Measurements from ENCODE around the gene CCDC43.

- no peak for TF ChIP-seq FOXK1 (CRISPR knock-in tag; IDR thresholded peaks at IDR 0.05; ENCODE audit: borderline replicate concordance)
- no peak for TF ChIP-seq HLTF (IDR thresholded peaks at IDR 0.05)
- no peak for TF ChIP-seq JUNB (CRISPR knock-in tag; conservative IDR thresholded peaks at IDR 0.05)
- no peak for TF ChIP-seq RAD21 (CRISPR knock-in tag; conservative IDR thresholded peaks at IDR 0.05 in 1 of 2, IDR thresholded peaks at IDR 0.05 in 1 of 2)
- no peak for TF ChIP-seq REST (IDR thresholded peaks at IDR 0.05; ENCODE audit: borderline replicate concordance)
- no peak for TF ChIP-seq REST (CRISPR knock-in tag; IDR thresholded peaks at IDR 0.05; ENCODE audit: low read depth)
- no peak for TF ChIP-seq SREBF2 (CRISPR knock-in tag; IDR thresholded peaks at IDR 0.05)
- no peak for TF ChIP-seq YY1 (IDR thresholded peaks at IDR 0.05; ENCODE audit: borderline replicate concordance in 1 of 3, control insufficient read depth in 1 of 3, extremely low read depth in 1 of 3, insufficient read depth in 3 of 3, insufficient read length in 1 of 3, insufficient replicate concordance in 2 of 3, low read depth in 1 of 3, low read length in 2 of 3)
- TF ChIP-seq MAX (CRISPR knock-in tag; IDR thresholded peaks at IDR 0.05): no peak
- TF ChIP-seq EZH2 (IDR thresholded peaks at IDR 0.05; ENCODE audit: borderline replicate concordance, low read depth, low read length): no peak
- no peak for TF ChIP-seq ZNF133 (CRISPR knock-in tag; IDR thresholded peaks at IDR 0.05)
- no peak for TF ChIP-seq STAT6 (CRISPR knock-in tag; IDR thresholded peaks at IDR 0.05)
- TF ChIP-seq CTCF (IDR thresholded peaks at IDR 0.05 in 2 of 3, conservative IDR thresholded peaks at IDR 0.05 in 1 of 3; ENCODE audit: insufficient read depth in 2 of 3, low read depth in 1 of 3, low read length in 3 of 3): no peak
- TF ChIP-seq TBP (optimal IDR thresholded peaks at IDR 0.05; ENCODE audit: low read depth, low read length): no peak
- no peak for TF ChIP-seq ZKSCAN8 (CRISPR knock-in tag; IDR thresholded peaks at IDR 0.05)
Measured at GRCh38 chr17:44628243-44629188, 61.1 kb downstream of the CCDC43 start.
